PC-9 (cell line): ENCODE data around the gene SCN10A. TPM values are rescaled to one million over a fixed set of nuclear protein-coding genes. Genes with fewer than 3 reads are reported as not detected.

Source experiments
- BruUV-seq: library from RNA; stranded (reverse); fragments of 400-500 nt; replicated peaks from 2 replicates; lab custom pipeline; 2021; lab: Mats Ljungman, UMichigan
- CTCF ChIA-PET: fragments of 300-600 bp; sonication (Branson Sonifier 250); formaldehyde crosslinking; loops from one replicate; lab custom pipeline; 2022; ENCODE audit warnings: antibody characterized with exemption; lab: Charles Lee
- POLR2A ChIA-PET: fragments of 300-600 bp; sonication (Branson Sonifier 250); formaldehyde crosslinking; loops from one replicate; lab custom pipeline; 2022; ENCODE audit warnings: antibody characterized with exemption; ENCODE audit not compliant: unreplicated experiment; lab: Charles Lee
- DNase-seq, 2 experiments: peaks; one replicate each; pipeline versions ENCODE4 v3.0.0 to v3.0.0-alpha.2; 2015 to 2022; ENCODE audit warnings: mixed read lengths in 1 of 2
- H2AFZ ChIP-seq: fragments of 200-600 bp; sonication (generic); 2 replicates; pipeline ENCODE4 v1.8.1; 2017; ENCODE audit warnings: antibody characterized with exemption
- H3F3A ChIP-seq: fragments of 200-600 bp; sonication (generic); 2 replicates; pipeline ENCODE4 v1.8.1; 2017; ENCODE audit warnings: antibody characterized with exemption, mild to moderate bottlenecking, low read depth; ENCODE audit not compliant: insufficient read depth
- H3K27ac ChIP-seq: fragments of 200-600 bp; sonication (generic); 2 replicates; pipeline ENCODE4 v1.6.1; 2016; ENCODE audit warnings: mixed run types
- H3K27me3 ChIP-seq: fragments of 200-600 bp; sonication (generic); 2 replicates; pipeline ENCODE4 v1.6.1; 2016; ENCODE audit warnings: low read depth, mixed run types; ENCODE audit not compliant: insufficient read depth
- H3K36me3 ChIP-seq: fragments of 200-600 bp; sonication (generic); 2 replicates; pipeline ENCODE4 v1.6.1; 2016; ENCODE audit warnings: low read depth, mixed run types
- H3K4me1 ChIP-seq: fragments of 200-600 bp; sonication (generic); replicated peaks from 2 replicates; pipeline ENCODE4 v1.6.1; 2016; ENCODE audit warnings: mixed run types; ENCODE audit not compliant: insufficient read depth
- H3K4me2 ChIP-seq: fragments of 200-600 bp; sonication (generic); 2 replicates; pipeline ENCODE4 v1.6.1; 2017; ENCODE audit warnings: mixed run types
- H3K4me3 ChIP-seq: fragments of 200-600 bp; sonication (generic); 2 replicates; pipeline ENCODE4 v1.6.1; 2016; ENCODE audit warnings: mixed run types
- H3K79me2 ChIP-seq: fragments of 200-600 bp; sonication (generic); 2 replicates; pipeline ENCODE4 v1.6.1; 2017; ENCODE audit warnings: low read depth, mixed run types
- H3K9me2 ChIP-seq: fragments of 200-600 bp; sonication (generic); 2 replicates; pipeline ENCODE4 v1.8.1; 2017; ENCODE audit warnings: mild to moderate bottlenecking; ENCODE audit not compliant: insufficient read depth
- H3K9me3 ChIP-seq: fragments of 200-600 bp; sonication (generic); 2 replicates; pipeline ENCODE4 v1.8.1; 2016; ENCODE audit warnings: low read depth; ENCODE audit not compliant: insufficient read depth
- H4K20me1 ChIP-seq: fragments of 200-600 bp; sonication (generic); 2 replicates; pipeline ENCODE4 v1.8.1; 2017; ENCODE audit not compliant: insufficient read depth
- EZH2 ChIP-seq: fragments of 200-600 bp; sonication (generic); IDR thresholded peaks from 2 replicates; pipeline ENCODE4 v1.8.0; 2017; ENCODE audit warnings: antibody characterized with exemption, low read depth
- intact Hi-C: fragments of 100-400 bp; cut with micrococcal nuclease; formaldehyde crosslinking; loops from one replicate; pipeline ENCODE4 v1.10.0; 2022; ENCODE audit not compliant: unreplicated experiment
- total RNA-seq: library from RNA; stranded (reverse); gene quantifications from 2 replicates; pipeline ENCODE4 v1.2.3, GENCODE V29; 2021
- TF ChIP-seq, protein P1 (sequence below): fragments of 200-600 bp; sonication (generic); conservative IDR thresholded peaks from 2 replicates; pipeline ENCODE4 v1.6.1; 2017; ENCODE audit warnings: mixed run types, antibody characterized with exemption, mild to moderate bottlenecking, moderate library complexity

The SCN10A gene
- total RNA-seq, 1 experiment from 2014 or later: not detected

- no peak overlapping the region for H3K4me2 ChIP-seq
- no TSS peak for BruUV-seq
These were observed 18.1 kb upstream of the SCN10A start for GRCh38 chr3:38834110-38834509.

DNA sequence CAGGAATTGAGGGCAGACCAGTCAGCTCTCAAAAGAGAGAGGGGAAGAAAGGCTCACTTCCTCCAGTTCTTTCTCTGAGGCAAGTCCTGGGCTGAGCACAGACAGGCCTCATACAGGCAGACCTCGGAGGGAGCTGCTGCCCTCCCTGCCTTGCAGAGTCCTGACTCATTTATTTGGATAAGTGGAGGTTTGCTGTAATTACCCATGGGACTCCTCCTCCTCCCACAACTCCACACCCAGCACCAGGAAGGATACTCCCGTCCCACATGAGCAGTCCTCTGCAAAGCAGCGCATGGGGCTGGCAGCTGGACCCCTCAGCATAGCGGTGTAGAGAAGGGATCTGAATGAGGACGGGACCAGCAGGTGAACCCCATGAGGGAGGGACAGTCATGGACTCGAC, 13.4 kb upstream of the SCN10A start:
- POLR2A ChIA-PET: no interaction called here
- Histone ChIP-seq H3K79me2 (no peaks in the 10 kb centered on the region), H3K36me3 (no peaks in the 10 kb centered on the region), H3K27ac (no peak overlapping the region), H3K4me2 (no peak overlapping the region), H3K9me2 (no peaks in the 10 kb centered on the region), H3K4me1 (no peaks in the 10 kb centered on the region), H3K4me3 (no peak overlapping the region), H4K20me1 (no peaks in the 10 kb centered on the region), H2AFZ (no peak overlapping the region), H3K9me3 (no peaks in the 10 kb centered on the region), H3K27me3 (no peaks in the 10 kb centered on the region; the same call in 1 of the 2 replicates), H3F3A (no peaks in the 10 kb centered on the region)
- intact Hi-C loops: no loop called here
- TF ChIP-seq, protein P1, sequence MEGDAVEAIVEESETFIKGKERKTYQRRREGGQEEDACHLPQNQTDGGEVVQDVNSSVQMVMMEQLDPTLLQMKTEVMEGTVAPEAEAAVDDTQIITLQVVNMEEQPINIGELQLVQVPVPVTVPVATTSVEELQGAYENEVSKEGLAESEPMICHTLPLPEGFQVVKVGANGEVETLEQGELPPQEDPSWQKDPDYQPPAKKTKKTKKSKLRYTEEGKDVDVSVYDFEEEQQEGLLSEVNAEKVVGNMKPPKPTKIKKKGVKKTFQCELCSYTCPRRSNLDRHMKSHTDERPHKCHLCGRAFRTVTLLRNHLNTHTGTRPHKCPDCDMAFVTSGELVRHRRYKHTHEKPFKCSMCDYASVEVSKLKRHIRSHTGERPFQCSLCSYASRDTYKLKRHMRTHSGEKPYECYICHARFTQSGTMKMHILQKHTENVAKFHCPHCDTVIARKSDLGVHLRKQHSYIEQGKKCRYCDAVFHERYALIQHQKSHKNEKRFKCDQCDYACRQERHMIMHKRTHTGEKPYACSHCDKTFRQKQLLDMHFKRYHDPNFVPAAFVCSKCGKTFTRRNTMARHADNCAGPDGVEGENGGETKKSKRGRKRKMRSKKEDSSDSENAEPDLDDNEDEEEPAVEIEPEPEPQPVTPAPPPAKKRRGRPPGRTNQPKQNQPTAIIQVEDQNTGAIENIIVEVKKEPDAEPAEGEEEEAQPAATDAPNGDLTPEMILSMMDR: no peak
- no peak for TF ChIP-seq EZH2
- CTCF ChIA-PET: no interaction called here
- BruUV-seq: no TSS peak
- no peak for DNase-seq

More at GRCh38 chr3:38834110-38834509, 18.1 kb upstream of the SCN10A start:
- no peaks in the 10 kb centered on the region for H3K36me3 ChIP-seq
- no peaks in the 10 kb centered on the region for H3K27me3 ChIP-seq
- H3F3A ChIP-seq: no peaks in the 10 kb centered on the region
- TF ChIP-seq, protein P1: no peak
- TF ChIP-seq EZH2: no peak
- no peaks in the 10 kb centered on the region for H3K4me1 ChIP-seq
- peak in 1 of 2 experiments; percentile 36 for DNase-seq
- no peak overlapping the region for H3K27ac ChIP-seq
- H3K79me2 ChIP-seq: no peaks in the 10 kb centered on the region
- ChIA-PET POLR2A (no interaction called here), CTCF (no interaction called here)
- H3K9me2 ChIP-seq: no peaks in the 10 kb centered on the region
- no peak overlapping the region for H3K4me3 ChIP-seq
- no peaks in the 10 kb centered on the region for H3K9me3 ChIP-seq
- H2AFZ ChIP-seq: no peak overlapping the region
- intact Hi-C loops: no loop called here
- no peaks in the 10 kb centered on the region for H4K20me1 ChIP-seq

- Histone ChIP-seq H3K9me2 (no peaks in the 10 kb centered on the region), H3K4me3 (no peak overlapping the region), H3K27me3 (peaks cover 2% of the 10 kb centered on the region; the same call in 1 of the 2 replicates), H3K36me3 (no peaks in the 10 kb centered on the region), H3K4me1 (no peaks in the 10 kb centered on the region), H3K4me2 (no peak overlapping the region), H3F3A (no peaks in the 10 kb centered on the region), H3K79me2 (no peaks in the 10 kb centered on the region), H4K20me1 (no peaks in the 10 kb centered on the region), H3K9me3 (no peaks in the 10 kb centered on the region), H3K27ac (no peak overlapping the region), H2AFZ (no peak overlapping the region)
- no peak for DNase-seq
- CTCF ChIA-PET: no interaction called here
- intact Hi-C loops: no loop called here
- TF ChIP-seq, protein P1: no peak
- no peak for TF ChIP-seq EZH2
- POLR2A ChIA-PET: no interaction called here
- no TSS peak for BruUV-seq
These were observed 12.7 kb upstream of the SCN10A start for GRCh38 chr3:38828681-38829080.
